NCI-H524 (cell line): ENCODE results near the gene HAVCR2.
"Not testable (repeated sequence)": the region's sequence is repeated elsewhere in the genome, so short reads cannot be mapped to it uniquely, and the experiment has no call there.

Source experiments
- DNase-seq, 2 experiments: peaks; one replicate each; lab custom pipeline; 2025; lab: John Stamatoyannopoulos, UW

The HAVCR2 gene

DNA sequence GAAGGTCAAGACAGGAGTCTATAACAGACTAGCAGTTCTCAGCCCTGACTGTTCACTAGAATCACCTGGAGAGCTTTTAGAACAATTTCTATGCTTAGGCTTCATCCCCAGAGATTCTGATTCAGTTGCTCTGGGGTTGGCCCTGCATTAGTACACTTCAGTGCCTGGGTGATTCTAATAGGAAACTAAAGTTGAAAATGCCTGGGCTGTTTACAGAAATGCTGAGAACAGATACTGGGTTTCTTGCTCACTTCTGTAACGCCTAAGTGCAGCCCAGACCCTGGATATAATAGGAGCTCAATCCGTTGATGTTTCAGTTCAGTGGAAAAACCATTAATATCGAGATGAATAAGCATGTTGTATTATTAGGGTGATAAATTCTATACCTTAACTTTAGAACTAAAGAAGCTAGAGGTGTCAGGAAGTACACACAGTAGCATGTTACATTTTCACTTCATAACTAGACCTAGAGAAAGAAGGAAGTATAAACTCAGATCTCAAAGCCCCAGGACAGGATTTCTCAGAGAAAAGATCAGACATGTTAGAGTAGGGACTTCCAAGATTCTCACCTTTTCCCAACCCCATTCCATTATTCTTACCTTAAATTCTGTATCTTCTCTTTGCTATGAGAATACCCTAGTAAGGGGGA is 20.4 kb downstream of the HAVCR2 start:
- no peak for DNase-seq

DNA sequence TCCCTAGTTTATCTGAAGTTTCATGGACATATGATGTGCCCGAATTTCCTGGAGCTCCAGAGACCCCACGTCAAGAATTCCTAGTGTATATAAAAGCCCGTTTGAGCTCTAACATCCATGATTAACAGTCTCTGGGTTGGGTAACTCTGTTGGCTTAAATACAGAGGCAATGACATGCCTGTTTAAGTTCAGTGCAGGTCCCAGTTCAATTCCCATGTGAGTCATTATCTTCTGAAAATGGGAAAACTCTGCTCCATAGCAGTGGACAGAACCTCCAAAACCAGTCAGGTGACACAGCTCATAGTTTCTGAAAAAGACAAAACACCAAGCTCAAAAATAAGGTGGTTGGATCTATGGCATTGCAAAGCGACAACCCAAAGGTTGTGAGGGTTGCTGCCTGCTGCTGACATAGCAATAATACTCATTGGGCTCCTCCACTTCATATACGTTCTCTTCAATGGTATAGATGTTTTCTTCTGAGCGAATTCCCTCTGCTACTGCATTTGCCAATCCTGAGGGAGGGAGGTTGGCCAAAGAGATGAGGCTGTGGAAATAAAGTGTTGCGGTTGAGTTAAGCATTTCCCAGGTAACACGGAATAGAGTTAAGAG is 22.0 kb downstream of the HAVCR2 start:
- DNase-seq: no peak

- DNase-seq: no peak
These were observed 22.9 kb downstream of the HAVCR2 start for GRCh38 chr5:157085930-157086329.

DNA sequence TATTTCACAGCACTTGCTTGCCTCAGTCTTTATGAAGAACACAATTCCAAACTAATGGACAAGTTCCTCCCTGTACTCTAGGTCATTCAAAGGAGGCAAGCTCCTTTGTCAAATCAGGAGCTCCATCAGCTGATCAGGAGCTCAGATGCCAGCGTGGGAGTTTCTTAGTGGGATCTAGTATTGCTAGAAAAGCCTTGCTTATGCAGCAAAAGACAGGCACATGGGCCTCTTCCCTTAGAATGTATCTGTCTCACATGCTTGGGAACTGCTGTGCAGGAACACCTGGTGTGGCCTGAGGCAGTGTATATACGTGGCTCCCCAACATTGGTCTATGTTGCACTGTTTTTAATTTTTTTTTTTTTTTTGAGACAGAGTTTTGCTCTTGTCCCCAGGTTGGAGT is 28.6 kb downstream of the HAVCR2 start:
- DNase-seq: peak in 1 of 2 experiments; percentile 1

DNA sequence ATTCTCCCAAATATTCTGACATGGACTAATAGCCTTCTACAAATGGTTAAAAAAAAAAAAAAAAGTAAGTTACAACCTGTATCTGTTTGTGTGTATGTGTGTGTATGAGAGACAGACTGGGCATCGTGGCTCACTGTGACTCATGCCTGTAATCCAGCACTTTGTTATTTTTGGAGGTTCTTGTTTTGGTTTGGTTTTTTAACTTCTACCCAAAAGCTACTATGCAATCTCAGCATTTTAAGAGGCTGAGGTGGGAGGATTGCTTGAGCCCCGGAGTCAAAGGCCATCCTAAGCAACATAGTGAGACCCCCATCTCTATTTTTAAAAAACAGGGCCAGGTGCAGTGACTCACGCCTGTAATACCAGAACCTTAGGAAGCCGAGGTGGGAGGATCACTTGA is 32.3 kb downstream of the HAVCR2 start:
- no peak for DNase-seq

DNA sequence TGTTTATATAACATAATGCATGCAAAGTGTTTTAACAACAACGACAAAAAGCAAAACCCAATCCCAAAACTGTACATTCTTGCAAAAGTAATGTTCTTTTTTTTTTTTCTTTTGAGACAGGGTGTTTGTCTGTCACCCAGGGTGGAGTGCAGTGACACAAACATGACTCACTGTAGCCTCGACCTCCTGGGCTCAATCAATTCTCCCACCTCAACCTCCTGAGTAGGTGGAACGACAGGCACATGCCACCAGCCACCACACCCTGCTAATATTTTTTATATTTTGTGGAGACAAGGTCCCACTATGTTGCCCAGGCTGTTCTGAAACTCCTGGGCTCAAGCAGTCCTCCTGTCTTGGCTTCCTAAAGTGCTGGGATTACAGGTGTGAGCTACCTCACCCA is 36.3 kb downstream of the HAVCR2 start:
- DNase-seq: no peak

- no peak for DNase-seq
These were observed 38.9 kb downstream of the HAVCR2 start for GRCh38 chr5:157069949-157070348.

DNA sequence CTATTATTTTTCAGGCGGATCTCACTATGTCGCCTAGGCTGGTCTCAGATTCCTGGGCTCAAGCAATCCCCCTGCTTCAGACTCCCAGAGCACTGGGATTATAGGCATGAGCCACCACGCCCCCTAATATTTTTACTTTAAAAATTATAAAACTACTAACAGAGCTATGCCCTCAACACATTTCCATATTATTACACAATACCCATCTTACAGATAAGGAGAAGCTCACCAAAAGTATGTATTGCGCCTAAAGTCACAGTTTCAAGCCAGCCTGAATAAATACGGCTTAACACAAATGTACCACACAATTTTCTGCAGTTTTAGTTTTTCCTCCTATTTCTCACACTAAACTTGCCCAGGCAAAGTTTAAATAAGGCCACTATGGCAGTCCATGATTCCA is 40.1 kb downstream of the HAVCR2 start:
- DNase-seq: no peak

GRCh38 chr5:157068339-157068738 is 40.5 kb downstream of the HAVCR2 start:
- DNase-seq: no peak

DNA sequence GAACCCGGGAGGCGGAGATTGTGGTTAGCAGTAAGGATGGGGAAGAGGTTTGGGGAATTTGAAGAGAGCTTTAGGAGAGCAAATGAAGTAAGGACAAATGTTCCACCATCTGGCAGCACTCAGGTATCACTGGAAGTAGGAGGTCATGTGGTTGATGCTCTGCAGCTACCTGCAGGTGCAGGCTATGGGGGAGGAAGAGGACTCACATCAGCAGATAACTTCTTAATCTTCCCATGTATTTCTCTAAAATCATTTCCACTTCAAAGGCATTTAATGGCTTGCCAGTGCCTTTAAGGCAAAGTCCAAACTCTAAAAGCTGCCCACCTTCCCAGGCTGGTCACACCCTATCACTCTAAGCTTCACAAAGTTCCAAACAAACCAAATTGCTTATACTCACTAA is 41.8 kb downstream of the HAVCR2 start:
- DNase-seq: peak; percentile 30 to 84

DNA sequence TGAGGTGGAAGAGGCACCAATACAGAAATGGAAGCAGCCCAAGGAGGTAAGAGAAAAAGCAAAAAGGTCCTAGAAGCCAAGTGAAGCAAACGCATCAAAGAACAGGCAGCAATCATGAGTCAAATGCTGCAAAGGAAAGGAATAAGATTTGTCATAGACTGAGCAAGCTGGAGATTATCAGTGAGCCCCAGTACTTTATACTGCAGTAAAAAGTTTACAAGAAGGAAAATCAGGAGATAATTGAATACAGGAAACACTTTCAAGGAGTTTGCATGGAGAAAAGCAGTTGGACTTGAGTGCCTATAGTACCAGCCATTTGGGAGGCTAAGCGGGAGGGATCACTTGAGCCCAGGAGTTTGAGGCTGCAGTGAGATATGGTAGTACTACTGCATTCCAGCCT is 42.8 kb downstream of the HAVCR2 start:
- peak in 1 of 2 experiments; percentile 2 for DNase-seq

- no peak for DNase-seq
These were observed 44.9 kb downstream of the HAVCR2 start for GRCh38 chr5:157063776-157064430.

DNA sequence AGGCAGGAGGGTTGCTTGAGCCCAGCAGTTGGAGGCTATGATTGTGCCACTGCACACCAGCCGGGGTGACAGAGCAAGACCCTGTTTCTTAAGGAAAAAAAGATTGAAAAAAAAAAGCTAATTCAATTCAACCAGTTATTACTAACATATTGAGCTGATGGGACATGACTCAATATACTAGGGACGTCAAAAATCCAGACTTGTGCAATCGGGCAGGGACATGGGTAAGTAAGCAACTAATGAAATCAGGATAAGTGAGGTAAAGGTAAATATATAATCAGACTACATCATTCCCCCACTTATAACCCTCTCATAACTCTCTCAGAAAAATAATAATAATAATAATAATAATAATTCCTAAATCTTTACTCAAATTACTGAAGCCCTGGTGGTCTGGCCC is 49.0 kb downstream of the HAVCR2 start:
- no peak for DNase-seq

DNA sequence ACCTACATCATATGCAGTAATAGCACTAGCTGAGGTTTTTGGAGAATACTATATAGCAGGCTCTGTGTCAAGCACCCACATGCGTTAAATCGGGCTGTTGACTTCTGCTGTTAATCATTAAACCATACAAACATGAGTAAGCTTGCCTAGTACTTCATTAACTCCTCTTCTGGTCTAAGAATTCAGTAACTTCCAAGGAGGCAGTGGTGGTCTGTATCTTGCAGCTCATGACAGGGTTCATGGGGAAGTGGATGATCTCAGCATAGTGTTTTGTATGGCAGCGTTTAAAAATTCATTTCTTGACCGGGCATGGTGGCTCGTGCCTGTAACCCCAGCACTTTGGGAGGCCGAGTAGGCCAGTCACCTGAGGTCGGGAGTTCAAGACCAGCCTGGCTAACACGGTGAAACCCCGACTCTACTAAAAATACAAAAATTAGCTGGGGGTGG is 49.7 kb downstream of the HAVCR2 start, which contains the start of gene HAVCR1:
Gene HAVCR1 (minus strand): TSS at position 24 of the 447 bp plus-strand sequence. CDS start 1,173 bp downstream, outside the sequence.
- DNase-seq: peak in 1 of 2 experiments; percentile 36

DNA sequence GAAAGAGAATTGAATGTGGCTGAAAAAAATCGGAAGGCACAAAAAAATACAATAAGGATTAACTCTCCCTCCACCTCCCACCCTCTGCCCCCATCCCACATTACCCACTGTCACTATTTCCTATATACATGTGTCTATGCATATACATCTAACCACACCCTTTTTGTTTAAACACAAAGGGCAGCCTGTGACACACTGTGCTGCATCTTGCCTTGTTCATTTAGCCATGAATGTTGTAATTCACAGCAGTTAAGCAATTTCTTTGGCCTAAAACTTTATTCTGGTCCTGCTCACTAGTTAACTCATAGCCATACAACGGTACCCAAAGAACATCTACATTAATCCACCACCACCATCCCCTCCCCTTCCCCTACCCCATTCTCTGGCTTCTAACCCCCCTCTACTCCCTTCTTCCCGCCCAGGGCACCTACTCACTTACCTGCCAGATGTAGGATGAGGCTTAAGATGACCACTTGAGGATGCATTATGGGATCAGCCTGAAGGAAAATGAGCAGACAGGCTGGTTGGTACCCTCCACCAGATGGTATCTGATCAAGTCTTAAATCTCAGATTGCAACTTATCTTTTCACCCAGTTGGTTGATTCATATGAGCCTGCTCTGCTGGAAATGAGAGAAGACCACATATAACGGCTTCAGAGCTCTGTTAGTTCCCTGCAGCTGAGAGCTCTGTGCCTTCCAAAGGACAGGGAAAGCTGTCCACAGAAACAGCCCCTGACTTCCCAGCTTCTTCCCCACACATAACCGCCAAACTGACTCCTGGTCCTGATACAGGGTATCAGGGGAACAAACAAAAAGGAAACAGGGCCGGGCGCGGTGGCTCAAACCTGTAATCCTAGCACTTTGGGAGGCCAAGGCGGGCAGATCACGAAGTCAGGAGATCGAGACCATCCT is 51.1 kb downstream of the HAVCR2 start:
- DNase-seq: peak; percentile 99

- not testable (repeated sequence) for DNase-seq
These were observed 52.0 kb downstream of the HAVCR2 start for GRCh38 chr5:157056848-157057247.

DNA sequence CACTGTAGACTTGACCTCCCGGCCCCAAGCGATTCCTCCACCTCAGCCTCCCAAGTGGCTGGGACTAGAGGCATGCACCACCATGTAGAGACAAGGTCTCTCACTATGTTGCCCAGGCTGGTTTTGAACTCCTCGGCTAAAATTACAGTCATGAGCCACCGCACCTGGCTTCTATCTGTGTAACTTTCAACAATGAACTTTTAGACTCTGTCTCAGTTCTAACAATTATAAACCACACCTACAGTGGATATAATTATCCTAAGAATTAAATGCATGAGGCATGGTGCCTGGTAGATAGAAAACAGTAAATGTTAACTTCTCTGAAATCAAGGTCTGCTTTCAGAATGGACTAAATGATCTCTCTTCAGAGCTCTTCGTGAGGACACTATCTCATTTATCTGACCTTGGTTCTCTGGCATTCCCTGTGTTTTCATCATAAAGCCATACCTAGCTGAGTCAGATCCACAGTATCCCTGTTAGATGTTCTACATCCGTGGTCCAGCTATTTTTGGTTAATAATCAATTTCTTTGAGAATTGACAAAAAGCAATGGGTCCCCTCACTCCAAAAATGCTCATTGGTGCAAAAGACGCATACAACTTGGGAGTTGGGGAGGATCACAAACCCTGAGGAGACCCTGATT is 57.1 kb downstream of the HAVCR2 start:
- no peak for DNase-seq

DNA sequence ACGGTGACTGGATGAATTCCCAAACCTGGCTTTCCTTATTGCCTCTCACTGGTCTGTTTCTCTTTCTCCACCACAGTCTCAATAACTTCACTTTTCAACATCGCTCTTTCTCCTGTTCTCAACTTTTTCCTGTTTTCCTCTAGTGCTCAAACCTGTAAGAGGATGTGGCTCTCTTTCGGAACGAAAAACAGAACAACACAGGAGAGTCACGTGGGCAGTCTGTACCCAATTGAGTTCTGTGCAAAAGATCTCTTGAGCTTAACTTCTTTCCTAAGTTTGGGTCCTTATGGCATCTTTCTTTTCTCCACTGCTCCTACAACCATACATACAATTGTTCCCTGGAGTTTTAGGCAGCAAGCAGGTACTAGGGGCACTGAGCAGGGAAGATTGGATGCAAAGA is 58.8 kb downstream of the HAVCR2 start:
- no peak for DNase-seq

DNA sequence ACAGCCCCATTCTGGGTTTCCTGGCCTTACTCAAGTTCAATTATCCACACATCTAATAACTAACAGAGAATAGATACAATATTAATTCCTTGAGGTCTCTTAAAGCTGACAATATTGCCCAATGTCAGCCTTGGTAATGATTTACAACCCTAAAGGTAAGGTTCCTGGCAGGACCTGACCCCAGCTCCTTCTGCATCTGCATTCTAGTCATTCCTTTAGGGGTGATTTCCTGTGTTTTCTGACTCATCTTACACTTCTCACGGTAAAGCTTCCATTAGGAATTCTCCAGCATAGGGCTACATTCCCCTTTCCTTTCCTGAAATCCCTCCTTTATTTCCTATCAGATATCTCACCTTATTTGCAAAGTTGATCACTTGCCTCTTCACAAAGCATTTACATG is 59.2 kb downstream of the HAVCR2 start:
- no peak for DNase-seq

DNA sequence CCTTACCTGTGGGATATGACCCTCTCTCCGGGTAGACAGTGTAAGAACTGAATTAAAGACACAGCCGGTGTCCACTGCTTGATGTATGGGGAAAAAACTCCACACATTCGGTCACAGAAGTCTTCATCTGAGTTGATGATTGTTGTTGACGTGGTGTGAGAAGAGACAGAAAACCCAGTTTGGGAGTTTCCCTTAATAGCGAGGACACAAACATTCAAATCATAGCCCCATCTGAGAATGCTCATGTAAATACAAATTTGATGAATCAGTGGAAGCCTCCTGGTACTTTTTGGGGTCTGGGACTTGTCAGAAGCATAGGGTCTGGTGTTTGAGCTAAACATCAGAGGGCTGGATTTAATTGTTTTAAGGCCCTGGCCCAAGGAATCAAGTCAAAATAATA is 60.9 kb downstream of the HAVCR2 start:
- no peak for DNase-seq

- not testable (repeated sequence) for DNase-seq
These were observed 61.8 kb downstream of the HAVCR2 start for GRCh38 chr5:157047016-157047415.

DNA sequence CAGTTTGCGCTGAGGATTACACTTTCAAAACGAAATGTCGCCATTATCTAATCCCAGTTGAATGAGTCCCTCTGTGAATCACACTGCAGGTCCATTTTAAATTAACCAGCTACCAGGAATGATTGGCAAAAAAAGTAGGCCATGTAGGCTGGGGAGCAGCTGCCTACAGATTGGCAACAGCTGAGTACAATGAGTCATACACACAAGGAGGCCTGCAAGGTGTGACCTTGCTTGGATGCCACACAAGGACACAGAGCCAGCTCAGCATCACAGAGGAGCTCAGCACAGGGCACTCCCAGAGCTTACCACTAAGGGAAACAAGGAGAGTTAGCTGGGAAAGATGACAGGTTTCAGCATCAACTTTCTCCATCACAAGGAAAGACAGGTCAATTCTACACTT is 62.8 kb downstream of the HAVCR2 start:
- DNase-seq: peak in 1 of 2 experiments; percentile 61
